ENCODE data around the gene PPEF1.

The PPEF1 gene

GRCh38 chrX:18707426-18708049 is at the start of gene PPEF1:
PPEF1 (plus strand) TSS chrX:18707645; CDS start chrX:18707781, 136 bp downstream.
- Histone ChIP-seq H3K27me3 (no peaks in the 10 kb centered on the region), H3K36me3 (no peaks in the 10 kb centered on the region), H3K4me1 (ENCODE audit: control insufficient read depth in 1 of 2, insufficient read depth in 1 of 2, low read depth in 1 of 2, low read length in 1 of 2) (peaks cover 9 to 10% of the 10 kb centered on the region in 2 experiments), H3K27ac (no peak within 1 kb of the TSS), H3K9me3 (no peaks in the 10 kb centered on the region), H3K4me3 (ENCODE audit: low read depth in 1 of 2, low read length in 1 of 2) (no peak within 1 kb of the TSS)
- TF ChIP-seq CTCF (IDR thresholded peaks at IDR 0.05): no peak

GRCh38 chrX:18661273-18661672 is 46.2 kb upstream of the PPEF1 start:
- no peak for TF ChIP-seq CTCF (IDR thresholded peaks at IDR 0.05)
- peaks cover 1 to 3% of the 10 kb centered on the region in 2 experiments for H3K4me1 ChIP-seq (ENCODE audit: control insufficient read depth in 1 of 2, insufficient read depth in 1 of 2, low read depth in 1 of 2, low read length in 1 of 2)
- no peak overlapping the region for H3K4me3 ChIP-seq (ENCODE audit: low read depth in 1 of 2, low read length in 1 of 2)
- H3K27ac ChIP-seq: no peak overlapping the region
- H3K9me3 ChIP-seq: no peaks in the 10 kb centered on the region
- H3K27me3 ChIP-seq: no peaks in the 10 kb centered on the region
- H3K36me3 ChIP-seq: no peaks in the 10 kb centered on the region

GRCh38 chrX:18664947-18665346 is 42.5 kb upstream of the PPEF1 start:
- H3K4me1 ChIP-seq (ENCODE audit: control insufficient read depth in 1 of 2, insufficient read depth in 1 of 2, low read depth in 1 of 2, low read length in 1 of 2): peaks cover 28 to 38% of the 10 kb centered on the region in 2 experiments
- H3K36me3 ChIP-seq: no peaks in the 10 kb centered on the region
- no peaks in the 10 kb centered on the region for H3K27me3 ChIP-seq
- H3K9me3 ChIP-seq: no peaks in the 10 kb centered on the region
- H3K27ac ChIP-seq: no peak overlapping the region
- no peak overlapping the region for H3K4me3 ChIP-seq (ENCODE audit: low read depth in 1 of 2, low read length in 1 of 2)
- no peak for TF ChIP-seq CTCF (IDR thresholded peaks at IDR 0.05)

- Histone ChIP-seq H3K27ac (peak overlapping the region; percentile 78), H3K36me3 (no peaks in the 10 kb centered on the region), H3K27me3 (no peaks in the 10 kb centered on the region), H3K4me3 (ENCODE audit: low read depth in 1 of 2, low read length in 1 of 2) (peak overlapping the region; percentile 14 to 37), H3K4me1 (ENCODE audit: control insufficient read depth in 1 of 2, insufficient read depth in 1 of 2, low read depth in 1 of 2, low read length in 1 of 2) (peaks cover 28 to 38% of the 10 kb centered on the region in 2 experiments), H3K9me3 (no peaks in the 10 kb centered on the region)
- TF ChIP-seq CTCF (IDR thresholded peaks at IDR 0.05): no peak
Measured at GRCh38 chrX:18666614-18667013, 40.8 kb upstream of the PPEF1 start.

GRCh38 chrX:18668071-18668835 is 39.2 kb upstream of the PPEF1 start:
- no peaks in the 10 kb centered on the region for H3K36me3 ChIP-seq
- no peaks in the 10 kb centered on the region for H3K27me3 ChIP-seq
- peak overlapping the region; percentile 28 to 32 for H3K4me3 ChIP-seq (ENCODE audit: low read depth in 1 of 2, low read length in 1 of 2)
- no peaks in the 10 kb centered on the region for H3K9me3 ChIP-seq
- peaks cover 28 to 38% of the 10 kb centered on the region in 2 experiments for H3K4me1 ChIP-seq (ENCODE audit: control insufficient read depth in 1 of 2, insufficient read depth in 1 of 2, low read depth in 1 of 2, low read length in 1 of 2)
- peak overlapping the region; percentile 78 for H3K27ac ChIP-seq
- no peak for TF ChIP-seq CTCF (IDR thresholded peaks at IDR 0.05)

Data from neutrophil (primary cell).